Neural progenitor cell (in vitro differentiated cells): Measurements from ENCODE around the gene FKBP1A. TPM values are rescaled to one million over a fixed set of nuclear protein-coding genes. Genes with fewer than 3 reads are reported as not detected.

Experiments
- DNase-seq: peaks from one replicate; pipeline ENCODE4 v3.0.0-alpha.2; 2016; ENCODE audit warnings: low spot score
- H2AFZ ChIP-seq: fragments of 200-600 bp; sonication (generic); replicated peaks from 2 replicates; pipeline ENCODE4 v1.6.1; 2016; ENCODE audit warnings: antibody characterized with exemption
- H3F3A ChIP-seq: fragments of 200-600 bp; sonication (generic); 2 replicates; pipeline ENCODE4 v1.6.1; 2016; ENCODE audit warnings: antibody characterized with exemption, low read depth
- H3K27ac ChIP-seq: fragments of 200-600 bp; sonication (generic); 2 replicates; pipeline ENCODE4 v1.5.1; 2016; ENCODE audit warnings: mild to moderate bottlenecking
- H3K27me3 ChIP-seq: fragments of 200-600 bp; sonication (generic); 2 replicates; pipeline ENCODE4 v1.6.1; 2016; ENCODE audit warnings: mild to moderate bottlenecking, moderate library complexity
- H3K36me3 ChIP-seq: fragments of 200-600 bp; sonication (generic); 2 replicates; pipeline ENCODE4 v1.5.1; 2016
- H3K4me1 ChIP-seq: fragments of 200-600 bp; sonication (generic); 2 replicates; pipeline ENCODE4 v1.6.1; 2016; ENCODE audit warnings: mixed run types
- H3K4me2 ChIP-seq: fragments of 200-600 bp; sonication (generic); 2 replicates; pipeline ENCODE4 v1.6.1; 2016
- H3K4me3 ChIP-seq: fragments of 200-600 bp; sonication (generic); 2 replicates; pipeline ENCODE4 v1.5.1; 2016
- H3K79me2 ChIP-seq: fragments of 200-600 bp; sonication (generic); 2 replicates; pipeline ENCODE4 v1.6.1; 2016; ENCODE audit warnings: low read depth
- H3K9ac ChIP-seq: fragments of 200-600 bp; sonication (generic); 2 replicates; pipeline ENCODE4 v1.6.1; 2016
- H3K9me3 ChIP-seq: fragments of 200-600 bp; sonication (generic); 2 replicates; pipeline ENCODE4 v1.5.1; 2016; ENCODE audit warnings: low read depth
- H4K20me1 ChIP-seq: fragments of 200-600 bp; sonication (generic); 2 replicates; pipeline ENCODE4 v1.6.1; 2016; ENCODE audit warnings: low read depth
- H3K27ac Mint-ChIP-seq: 3 replicates; pipeline ENCODE4 v1.8.0; 2021; ENCODE audit warnings: mixed read lengths
- H3K27me3 Mint-ChIP-seq: 2 replicates; pipeline ENCODE4 v1.8.0; 2022; ENCODE audit warnings: low read depth, mild to moderate bottlenecking, inconsistent platforms, moderate library complexity, mixed read lengths; ENCODE audit not compliant: insufficient read depth
- H3K36me3 Mint-ChIP-seq: 3 replicates; pipeline ENCODE4 v1.8.0; 2021; ENCODE audit warnings: mixed read lengths
- H3K4me1 Mint-ChIP-seq: 3 replicates; pipeline ENCODE4 v1.8.0; 2021; ENCODE audit warnings: mixed read lengths
- H3K4me3 Mint-ChIP-seq: 3 replicates; pipeline ENCODE4 v1.8.0; 2021; ENCODE audit warnings: mild to moderate bottlenecking, moderate library complexity, mixed read lengths
- H3K9me3 Mint-ChIP-seq: 3 replicates; pipeline ENCODE4 v1.8.0; 2020; ENCODE audit warnings: mixed read lengths
- EZH2 ChIP-seq: fragments of 200-600 bp; sonication (generic); IDR thresholded peaks from 2 replicates; pipeline ENCODE4 v1.6.1; 2017; ENCODE audit warnings: antibody characterized with exemption, mild to moderate bottlenecking, moderate library complexity
- EZH2phosphoT487 ChIP-seq: fragments of 200-600 bp; sonication (generic); IDR thresholded peaks from 2 replicates; pipeline ENCODE4 v1.6.1; 2017; ENCODE audit warnings: antibody characterized with exemption
- total RNA-seq: library from RNA; depleted of rRNA; stranded (reverse); fragments of >200 nt; gene quantifications from 2 replicates; pipeline ENCODE4 v1.2.3, GENCODE V29; 2015; ENCODE audit warnings: low replicate concordance
- TF ChIP-seq, protein P1 (sequence below): fragments of 200-600 bp; sonication (generic); IDR thresholded peaks from 2 replicates; pipeline ENCODE4 v1.5.1; 2017; ENCODE audit warnings: antibody characterized with exemption, mild to moderate bottlenecking

The FKBP1A gene
- total RNA-seq, 1 donor from 2014 or later, result 128 TPM

DNA sequence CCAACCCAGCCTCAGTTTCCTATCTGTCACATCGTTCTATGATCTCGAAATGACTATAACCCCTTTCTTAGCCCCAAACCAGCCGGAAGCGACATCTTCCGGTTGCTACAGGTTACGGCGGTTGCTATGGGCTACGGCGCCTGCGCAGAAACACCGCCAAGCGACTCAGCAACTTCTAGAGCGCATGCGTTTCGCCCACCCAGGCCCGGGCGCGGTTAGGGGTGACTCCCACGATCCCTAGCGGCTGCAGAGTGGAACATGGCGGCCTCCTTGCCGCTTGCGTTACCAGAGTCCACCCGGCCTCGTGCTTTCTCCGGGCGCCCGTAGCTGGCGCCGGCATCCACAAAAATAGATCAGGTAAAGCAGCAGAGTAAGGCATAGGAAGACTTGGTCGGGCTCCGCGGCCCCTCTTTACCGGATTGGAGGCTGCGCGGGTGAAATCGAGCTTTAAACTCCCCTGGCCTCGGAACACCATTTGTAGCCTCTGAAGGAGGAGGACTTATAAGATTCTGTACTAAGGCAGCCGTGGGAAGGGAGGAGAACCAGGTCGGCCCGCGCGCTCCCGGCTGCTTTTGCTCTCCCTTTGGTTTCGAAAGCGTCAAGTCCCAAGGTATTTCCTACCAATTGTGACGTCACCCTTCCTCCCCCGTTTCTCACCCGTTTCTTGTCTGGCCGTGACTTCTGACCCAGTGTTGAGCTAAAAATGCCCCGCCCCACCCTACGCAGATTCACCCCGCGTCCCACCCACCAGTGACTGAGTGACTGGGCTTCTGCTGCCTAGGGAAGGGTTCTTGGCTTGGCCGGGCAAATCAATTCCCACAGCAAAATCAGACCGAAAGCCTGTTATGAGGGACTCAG is 67.5 kb downstream of the FKBP1A start:
- no peaks in the 10 kb centered on the region for H3K36me3 ChIP-seq
- H3K79me2 ChIP-seq, result peaks cover 51% of the 10 kb centered on the region
- peak overlapping the region; percentile 98 for H3K9ac ChIP-seq
- H3K27me3 Mint-ChIP-seq, result peaks cover 2% of the 10 kb centered on the region
- H3K9me3 Mint-ChIP-seq, result no peaks in the 10 kb centered on the region
- no peak overlapping the region for H3K4me3 Mint-ChIP-seq
- peak overlapping the region; percentile 56 for H3K27ac ChIP-seq
- H4K20me1 ChIP-seq, result peaks cover 36% of the 10 kb centered on the region
- peak overlapping the region; percentile 85 for H2AFZ ChIP-seq
- no peaks in the 10 kb centered on the region for H3K9me3 ChIP-seq
- peak; percentile 97 for DNase-seq
- H3K4me1 Mint-ChIP-seq, result peaks cover 16% of the 10 kb centered on the region
- no peaks in the 10 kb centered on the region for H3K27me3 ChIP-seq
- H3K36me3 Mint-ChIP-seq, result no peaks in the 10 kb centered on the region
- no peak overlapping the region for H3K27ac Mint-ChIP-seq
- TF ChIP-seq EZH2 (no peak), EZH2phosphoT487 (no peak)
- TF ChIP-seq, protein P1, sequence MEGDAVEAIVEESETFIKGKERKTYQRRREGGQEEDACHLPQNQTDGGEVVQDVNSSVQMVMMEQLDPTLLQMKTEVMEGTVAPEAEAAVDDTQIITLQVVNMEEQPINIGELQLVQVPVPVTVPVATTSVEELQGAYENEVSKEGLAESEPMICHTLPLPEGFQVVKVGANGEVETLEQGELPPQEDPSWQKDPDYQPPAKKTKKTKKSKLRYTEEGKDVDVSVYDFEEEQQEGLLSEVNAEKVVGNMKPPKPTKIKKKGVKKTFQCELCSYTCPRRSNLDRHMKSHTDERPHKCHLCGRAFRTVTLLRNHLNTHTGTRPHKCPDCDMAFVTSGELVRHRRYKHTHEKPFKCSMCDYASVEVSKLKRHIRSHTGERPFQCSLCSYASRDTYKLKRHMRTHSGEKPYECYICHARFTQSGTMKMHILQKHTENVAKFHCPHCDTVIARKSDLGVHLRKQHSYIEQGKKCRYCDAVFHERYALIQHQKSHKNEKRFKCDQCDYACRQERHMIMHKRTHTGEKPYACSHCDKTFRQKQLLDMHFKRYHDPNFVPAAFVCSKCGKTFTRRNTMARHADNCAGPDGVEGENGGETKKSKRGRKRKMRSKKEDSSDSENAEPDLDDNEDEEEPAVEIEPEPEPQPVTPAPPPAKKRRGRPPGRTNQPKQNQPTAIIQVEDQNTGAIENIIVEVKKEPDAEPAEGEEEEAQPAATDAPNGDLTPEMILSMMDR, result no peak
- H3K4me1 ChIP-seq, result peaks cover 4% of the 10 kb centered on the region
- H3K4me2 ChIP-seq, result peak overlapping the region; percentile 89
- H3K4me3 ChIP-seq, result peak overlapping the region; percentile 87
- H3F3A ChIP-seq, result no peaks in the 10 kb centered on the region

DNA sequence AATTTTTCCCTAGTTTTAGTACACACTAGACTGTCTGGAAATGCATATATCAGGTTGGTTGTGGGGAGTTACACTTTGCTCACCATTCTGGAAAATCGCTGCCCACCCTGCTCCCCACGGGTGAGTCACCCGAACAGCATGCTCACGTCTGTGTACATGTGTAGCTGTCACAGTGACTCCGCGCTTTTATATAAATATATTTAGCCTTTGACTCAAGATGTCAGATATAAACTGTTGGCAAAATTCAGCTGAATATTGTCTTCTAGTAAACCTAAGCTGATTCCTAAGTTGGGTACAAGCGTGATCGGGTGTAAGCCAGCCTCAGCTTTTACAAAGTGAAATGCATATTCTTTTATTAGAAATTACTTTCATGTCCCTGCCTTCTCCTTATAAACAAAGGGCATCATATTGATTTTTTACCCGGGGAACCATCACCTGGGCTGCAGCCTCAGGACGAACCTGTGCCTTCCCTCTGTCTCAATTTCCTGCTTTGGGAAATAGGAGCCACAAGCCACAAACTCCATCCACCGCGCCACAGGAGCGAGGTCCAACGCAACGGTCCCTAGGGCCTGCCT is 68.2 kb downstream of the FKBP1A start:
- Mint-ChIP-seq H3K9me3 (no peaks in the 10 kb centered on the region), H3K27me3 (peaks cover 2% of the 10 kb centered on the region), H3K4me3 (no peak overlapping the region), H3K4me1 (peaks cover 16% of the 10 kb centered on the region), H3K27ac (no peak overlapping the region), H3K36me3 (no peaks in the 10 kb centered on the region)
- H3K79me2 ChIP-seq, result peaks cover 44% of the 10 kb centered on the region
- H3K9me3 ChIP-seq, result no peaks in the 10 kb centered on the region
- H4K20me1 ChIP-seq, result peaks cover 34% of the 10 kb centered on the region
- H3K4me2 ChIP-seq, result peak overlapping the region; percentile 89
- H3K36me3 ChIP-seq, result no peaks in the 10 kb centered on the region
- peak overlapping the region; percentile 57 for H2AFZ ChIP-seq
- H3K9ac ChIP-seq, result peak overlapping the region; percentile 98
- no peaks in the 10 kb centered on the region for H3F3A ChIP-seq
- H3K27ac ChIP-seq, result no peak overlapping the region
- no peaks in the 10 kb centered on the region for H3K27me3 ChIP-seq
- peaks cover 4% of the 10 kb centered on the region for H3K4me1 ChIP-seq
- H3K4me3 ChIP-seq, result peak overlapping the region; percentile 87
- DNase-seq, result no peak
- TF ChIP-seq EZH2phosphoT487, result no peak
- no peak for TF ChIP-seq EZH2
- TF ChIP-seq, protein P1, result no peak

GRCh38 chr20:1323830-1324597 is 68.8 kb downstream of the FKBP1A start:
- H3K4me3 Mint-ChIP-seq, result peak overlapping the region; percentile 31
- H3K9me3 ChIP-seq, result no peaks in the 10 kb centered on the region
- H3K27ac Mint-ChIP-seq, result no peak overlapping the region
- no peak overlapping the region for H3K4me3 ChIP-seq
- H3K36me3 Mint-ChIP-seq, result no peaks in the 10 kb centered on the region
- peaks cover 28% of the 10 kb centered on the region for H4K20me1 ChIP-seq
- no peak overlapping the region for H3K27ac ChIP-seq
- H3K4me2 ChIP-seq, result no peak overlapping the region
- H3K4me1 ChIP-seq, result peaks cover 4% of the 10 kb centered on the region
- no peaks in the 10 kb centered on the region for H3K27me3 ChIP-seq
- no peaks in the 10 kb centered on the region for H3K9me3 Mint-ChIP-seq
- peaks cover 37% of the 10 kb centered on the region for H3K79me2 ChIP-seq
- no peak for DNase-seq
- TF ChIP-seq EZH2 (no peak), EZH2phosphoT487 (no peak)
- H3F3A ChIP-seq, result no peaks in the 10 kb centered on the region
- H3K27me3 Mint-ChIP-seq, result peaks cover 2% of the 10 kb centered on the region
- H2AFZ ChIP-seq, result no peak overlapping the region
- H3K4me1 Mint-ChIP-seq, result peaks cover 17% of the 10 kb centered on the region
- no peaks in the 10 kb centered on the region for H3K36me3 ChIP-seq
- no peak overlapping the region for H3K9ac ChIP-seq
